ENCODE data around the gene POLE.

GRCh38 chr12:132729541-132730320 lies 42.6 kb upstream of the POLE start:
- TF ChIP-seq CTCF (IDR thresholded peaks at IDR 0.05): no peak
- no peak for TF ChIP-seq POLR2A (IDR thresholded peaks at IDR 0.05)

Data from body of pancreas (tissue), 4 donors.